ENCODE measurements around the gene AP4E1.
"Not testable (repeated sequence)": the region's sequence is repeated elsewhere in the genome, so short reads cannot be mapped to it uniquely, and the experiment has no call there.

AP4E1 gene

GRCh38 chr15:50888054-50888453 is 20.4 kb upstream of the AP4E1 start:
- DNase-seq (ENCODE audit: low read depth): no peak
- TF ChIP-seq, protein P1, sequence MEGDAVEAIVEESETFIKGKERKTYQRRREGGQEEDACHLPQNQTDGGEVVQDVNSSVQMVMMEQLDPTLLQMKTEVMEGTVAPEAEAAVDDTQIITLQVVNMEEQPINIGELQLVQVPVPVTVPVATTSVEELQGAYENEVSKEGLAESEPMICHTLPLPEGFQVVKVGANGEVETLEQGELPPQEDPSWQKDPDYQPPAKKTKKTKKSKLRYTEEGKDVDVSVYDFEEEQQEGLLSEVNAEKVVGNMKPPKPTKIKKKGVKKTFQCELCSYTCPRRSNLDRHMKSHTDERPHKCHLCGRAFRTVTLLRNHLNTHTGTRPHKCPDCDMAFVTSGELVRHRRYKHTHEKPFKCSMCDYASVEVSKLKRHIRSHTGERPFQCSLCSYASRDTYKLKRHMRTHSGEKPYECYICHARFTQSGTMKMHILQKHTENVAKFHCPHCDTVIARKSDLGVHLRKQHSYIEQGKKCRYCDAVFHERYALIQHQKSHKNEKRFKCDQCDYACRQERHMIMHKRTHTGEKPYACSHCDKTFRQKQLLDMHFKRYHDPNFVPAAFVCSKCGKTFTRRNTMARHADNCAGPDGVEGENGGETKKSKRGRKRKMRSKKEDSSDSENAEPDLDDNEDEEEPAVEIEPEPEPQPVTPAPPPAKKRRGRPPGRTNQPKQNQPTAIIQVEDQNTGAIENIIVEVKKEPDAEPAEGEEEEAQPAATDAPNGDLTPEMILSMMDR (IDR thresholded peaks at IDR 0.05; ENCODE audit: low read depth, low read length, missing control alignments): no peak
- no peak overlapping the region for H3K4me3 ChIP-seq (ENCODE audit: low read depth, low read length)
- in situ Hi-C loops (cut with HindIII; ENCODE audit: low sequenced_read_pairs): no loop called here

DNA sequence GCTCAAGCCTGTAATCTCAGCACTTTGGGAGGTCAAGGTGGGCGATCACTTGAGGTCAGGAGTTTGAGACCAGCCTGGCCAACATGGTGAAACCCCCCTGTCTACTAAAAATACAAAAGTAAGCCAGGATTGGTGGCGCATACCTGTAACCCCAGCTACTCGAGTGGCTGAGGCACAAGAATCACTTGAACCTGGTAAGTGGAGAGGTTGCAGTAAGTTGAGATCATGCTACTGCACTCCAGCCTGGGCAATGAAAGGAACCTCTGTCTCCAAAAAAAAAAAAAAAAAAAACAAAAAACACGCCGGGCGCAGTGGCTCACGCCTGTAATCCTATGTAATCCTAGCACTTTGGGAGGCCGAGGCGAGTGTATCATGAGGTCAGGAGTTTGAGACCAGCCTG is 18.9 kb upstream of the AP4E1 start:
- no peak for DNase-seq (ENCODE audit: low read depth)
- TF ChIP-seq, protein P1 (IDR thresholded peaks at IDR 0.05; ENCODE audit: low read depth, low read length, missing control alignments): no peak
- in situ Hi-C loops (cut with HindIII; ENCODE audit: low sequenced_read_pairs): no loop called here
- no peak overlapping the region for H3K4me3 ChIP-seq (ENCODE audit: low read depth, low read length)

- in situ Hi-C loops (cut with HindIII; ENCODE audit: low sequenced_read_pairs): no loop called here
- no peak for DNase-seq (ENCODE audit: low read depth)
- TF ChIP-seq, protein P1 (IDR thresholded peaks at IDR 0.05; ENCODE audit: low read depth, low read length, missing control alignments): no peak
- no peak overlapping the region for H3K4me3 ChIP-seq (ENCODE audit: low read depth, low read length)
Observed at GRCh38 chr15:50890751-50891150, 17.7 kb upstream of the AP4E1 start.

DNA sequence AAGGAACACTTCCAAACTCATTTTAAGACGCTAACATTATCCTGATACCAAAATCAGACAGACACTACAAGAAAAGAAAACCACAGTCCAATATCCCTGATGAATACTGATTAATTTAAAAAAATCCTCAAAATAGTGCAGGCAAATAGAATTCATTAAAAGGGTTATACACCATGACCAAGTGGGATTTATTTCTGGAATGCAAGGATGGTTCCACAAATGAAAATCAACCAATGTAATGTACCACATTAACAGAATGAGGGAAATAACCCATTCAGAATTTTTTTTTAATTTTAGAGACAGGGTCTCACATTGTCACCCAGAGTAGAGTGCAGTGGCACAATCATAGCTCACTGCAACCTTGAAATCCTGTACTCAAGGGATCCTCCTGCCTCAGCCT is 17.3 kb upstream of the AP4E1 start:
- no peak for DNase-seq (ENCODE audit: low read depth)
- H3K4me3 ChIP-seq (ENCODE audit: low read depth, low read length): no peak overlapping the region
- in situ Hi-C loops (cut with HindIII; ENCODE audit: low sequenced_read_pairs): no loop called here
- TF ChIP-seq, protein P1 (IDR thresholded peaks at IDR 0.05; ENCODE audit: low read depth, low read length, missing control alignments): no peak

DNA sequence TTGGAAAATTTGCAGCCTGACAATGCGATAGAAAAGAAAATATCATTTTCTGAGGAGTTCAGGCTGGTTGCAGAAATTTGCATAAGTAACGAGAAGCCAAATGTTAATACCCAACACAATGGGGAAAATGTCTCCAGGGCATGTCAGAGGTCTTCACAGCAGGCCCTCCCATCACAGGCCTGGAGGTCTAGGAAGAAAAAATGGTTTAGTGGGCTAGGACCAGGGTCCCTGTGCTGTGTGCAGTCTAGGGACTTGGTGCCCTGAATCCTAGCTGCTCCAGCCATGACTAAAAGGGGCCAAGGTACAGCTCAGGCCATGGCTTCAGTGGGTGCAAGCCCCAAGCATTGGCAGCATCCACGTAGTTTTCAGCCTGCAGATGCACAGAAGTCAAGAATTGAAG is 14.5 kb upstream of the AP4E1 start:
- no peak overlapping the region for H3K4me3 ChIP-seq (ENCODE audit: low read depth, low read length)
- DNase-seq (ENCODE audit: low read depth): no peak
- in situ Hi-C loops (cut with HindIII; ENCODE audit: low sequenced_read_pairs): no loop called here
- TF ChIP-seq, protein P1 (IDR thresholded peaks at IDR 0.05; ENCODE audit: low read depth, low read length, missing control alignments): no peak

DNA sequence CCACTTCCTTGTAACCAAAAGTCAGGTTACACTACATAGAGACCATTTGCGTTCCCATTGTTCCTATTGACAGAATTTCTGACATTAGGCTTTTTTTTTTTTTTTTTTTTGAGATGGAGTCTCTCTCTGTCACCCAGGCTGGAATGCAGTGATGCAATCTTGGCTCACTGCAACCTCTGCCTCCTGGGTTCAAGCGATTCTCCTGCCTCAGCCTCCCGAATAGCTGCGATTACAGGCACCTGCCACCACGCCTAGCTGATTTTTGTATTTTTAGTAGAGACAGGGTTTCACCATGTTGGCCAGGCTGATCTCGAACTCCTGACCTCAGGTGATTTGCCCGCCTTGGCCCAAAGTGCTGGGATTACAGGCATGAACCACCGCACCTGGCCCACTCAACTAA is 7.1 kb upstream of the AP4E1 start:
- H3K4me3 ChIP-seq (ENCODE audit: low read depth, low read length); in situ Hi-C loops (cut with HindIII; ENCODE audit: low sequenced_read_pairs); DNase-seq (ENCODE audit: low read depth): not testable (repeated sequence)

DNA sequence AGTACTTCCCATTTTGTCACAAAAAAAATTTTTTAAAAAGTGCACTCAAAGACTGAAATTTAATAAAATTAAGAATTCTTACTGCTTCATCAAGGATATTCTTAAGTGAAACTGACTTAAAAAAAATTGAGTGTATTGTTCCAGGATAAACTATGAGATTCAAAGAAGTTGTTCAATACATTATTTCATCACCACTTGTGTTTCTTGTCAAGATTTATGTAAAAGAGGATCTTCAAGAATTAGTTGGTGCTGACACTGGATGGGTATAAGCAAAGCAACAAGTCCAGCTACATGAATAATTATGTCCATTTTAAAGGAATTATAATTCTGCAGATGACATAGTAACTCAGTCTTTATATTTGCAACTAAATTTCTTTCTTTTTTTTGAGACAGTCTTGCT is 4.3 kb upstream of the AP4E1 start:
- TF ChIP-seq, protein P1 (IDR thresholded peaks at IDR 0.05; ENCODE audit: low read depth, low read length, missing control alignments): no peak
- in situ Hi-C loops (cut with HindIII; ENCODE audit: low sequenced_read_pairs): no loop called here
- no peak overlapping the region for H3K4me3 ChIP-seq (ENCODE audit: low read depth, low read length)

More for the DNA sequence above, 4.3 kb upstream of the AP4E1 start:
- no peak for DNase-seq (ENCODE audit: low read depth)
